Liver (tissue), 9 donors: ENCODE measurements around the gene MTMR10. TPM values are rescaled to one million over a fixed set of nuclear protein-coding genes. Genes with fewer than 3 reads are reported as not detected.

ENCODE experiments used
- DNase-seq: peaks from one replicate; pipeline ENCODE4 v3.0.0-alpha.2; 2017; ENCODE audit warnings: low spot score
- H3K27ac ChIP-seq, 2 donors: one replicate each; pipeline ENCODE4 v1.7.0; 2013; ENCODE audit warnings: inconsistent platforms in 2 of 2, low read length in 2 of 2, control low read depth in 1 of 2, low read depth in 1 of 2, mild to moderate bottlenecking in 1 of 2
- H3K27me3 ChIP-seq, 4 donors: one replicate each; pipeline versions ENCODE4 v1.6.1 to v1.7.0; 2013; ENCODE audit warnings: low read length in 3 of 4, inconsistent platforms in 1 of 4, mild to moderate bottlenecking in 1 of 4, moderate library complexity in 1 of 4; ENCODE audit not compliant: control insufficient read depth in 4 of 4, insufficient read depth in 4 of 4
- H3K36me3 ChIP-seq, 4 donors: one replicate each; pipeline versions ENCODE4 v1.6.1 to v1.7.0; 2013; ENCODE audit warnings: low read length in 3 of 4, mild to moderate bottlenecking in 3 of 4, low read depth in 1 of 4, moderate library complexity in 1 of 4; ENCODE audit not compliant: control insufficient read depth in 4 of 4, insufficient read depth in 3 of 4
- H3K4me1 ChIP-seq, 4 donors: one replicate each; pipeline versions ENCODE4 v1.6.1 to v1.7.0; 2013; ENCODE audit warnings: low read length in 3 of 4, mild to moderate bottlenecking in 3 of 4, moderate library complexity in 1 of 4; ENCODE audit not compliant: control insufficient read depth in 4 of 4, insufficient read depth in 4 of 4
- H3K4me3 ChIP-seq, 3 donors: one replicate each; pipeline versions ENCODE4 v1.6.1 to v1.7.0; 2013; ENCODE audit warnings: low read length in 3 of 3, control low read depth in 1 of 3, low read depth in 1 of 3, mild to moderate bottlenecking in 1 of 3
- H3K9ac ChIP-seq, 2 donors: one replicate each; pipeline ENCODE4 v1.7.0; 2013; ENCODE audit warnings: low read length in 2 of 2, mild to moderate bottlenecking in 2 of 2, moderate library complexity in 2 of 2, control low read depth in 1 of 2, low read depth in 1 of 2
- H3K9me3 ChIP-seq, 4 donors: one replicate each; pipeline versions ENCODE4 v1.6.1 to v1.7.0; 2013; ENCODE audit warnings: low read length in 3 of 4; ENCODE audit not compliant: control insufficient read depth in 4 of 4
- CTCF ChIP-seq: fragments of 150-350 bp; IDR thresholded peaks from 2 replicates; pipeline ENCODE4 v1.5.1; 2017; ENCODE audit warnings: improper control_type of control experiment, low read depth, low read length; ENCODE audit not compliant: missing input control
- EGR1 ChIP-seq, 2 donors: IDR thresholded peaks; 2 replicates each; pipeline ENCODE4 v1.6.1; 2016 to 2018; ENCODE audit warnings: antibody characterized with exemption in 2 of 2, low read depth in 2 of 2
- FOXA1 ChIP-seq: IDR thresholded peaks from 2 replicates; pipeline ENCODE4 v1.6.1; 2016; ENCODE audit warnings: antibody characterized with exemption
- FOXA2 ChIP-seq: IDR thresholded peaks from 2 replicates; pipeline ENCODE4 v1.6.1; 2016; ENCODE audit warnings: antibody characterized with exemption
- GABPA ChIP-seq, 2 donors: IDR thresholded peaks in 1 of 2; conservative IDR thresholded peaks in 1 of 2; 2 replicates each; pipeline ENCODE4 v1.6.1; 2016; ENCODE audit warnings: antibody characterized with exemption in 2 of 2, mild to moderate bottlenecking in 1 of 2, moderate library complexity in 1 of 2
- HNF4A ChIP-seq, 2 donors: conservative IDR thresholded peaks; 2 replicates each; pipeline ENCODE4 v1.6.1; 2016; ENCODE audit warnings: antibody characterized with exemption in 2 of 2, mild to moderate bottlenecking in 2 of 2
- HNF4G ChIP-seq: IDR thresholded peaks from 2 replicates; pipeline ENCODE4 v1.6.1; 2016; ENCODE audit warnings: antibody characterized with exemption
- JUND ChIP-seq, 2 donors: IDR thresholded peaks; 2 replicates each; pipeline ENCODE4 v1.6.1; 2016; ENCODE audit warnings: antibody characterized with exemption in 2 of 2
- NR2F2 ChIP-seq: IDR thresholded peaks from 2 replicates; pipeline ENCODE4 v1.6.1; 2016; ENCODE audit warnings: antibody characterized with exemption
- RAD21 ChIP-seq, 2 donors: IDR thresholded peaks; 2 replicates each; pipeline ENCODE4 v1.6.1; 2016; ENCODE audit warnings: antibody characterized with exemption in 2 of 2, mild to moderate bottlenecking in 2 of 2
- RXRA ChIP-seq, 2 donors: IDR thresholded peaks; 2 replicates each; pipeline ENCODE4 v1.6.1; 2017 to 2018; ENCODE audit warnings: antibody characterized with exemption in 2 of 2, mild to moderate bottlenecking in 1 of 2
- SP1 ChIP-seq: IDR thresholded peaks from 2 replicates; pipeline ENCODE4 v1.6.1; 2018; ENCODE audit warnings: antibody characterized with exemption, mild to moderate bottlenecking
- TAF1 ChIP-seq: conservative IDR thresholded peaks from 2 replicates; pipeline ENCODE4 v1.6.1; 2016; ENCODE audit warnings: antibody characterized with exemption, mild to moderate bottlenecking
- WGBS: extraction: QIAGEN DNeasy Blood & Tissue Kit; methylation state at CpG from one replicate; pipeline ENCODE4 v1.1.7; 2013; 5-methylcytosine and 5-hydroxymethylcytosine counted together
- polyA plus RNA-seq, 2 donors: library from polyadenylated mRNA; stranded (reverse) in 1 of 2; unstranded in 1 of 2; fragments of 200-250 nt in 1 of 2; fragments of >200 nt in 1 of 2; fragmentation: Nextera tagmentation in 1 of 2; extraction: Ambion mirVana in 1 of 2; gene quantifications; one replicate each; pipeline versions ENCODE4 v1.2.1 to v1.2.3, GENCODE V29; 2013 to 2015
- total RNA-seq, 2 donors: library from RNA; depleted of rRNA; stranded (reverse); fragments of >200 nt; gene quantifications; one replicate each; pipeline ENCODE4 v1.2.3, GENCODE V29; 2014
- TF ChIP-seq, protein P1 (sequence below): IDR thresholded peaks from 2 replicates; pipeline ENCODE4 v1.6.1; 2016; ENCODE audit warnings: antibody characterized with exemption
- TF ChIP-seq, protein P2 (sequence below): IDR thresholded peaks from 2 replicates; pipeline ENCODE4 v1.6.1; 2016; ENCODE audit warnings: antibody characterized with exemption, mild to moderate bottlenecking
- TF ChIP-seq, protein P3 (sequence below): IDR thresholded peaks from 2 replicates; pipeline ENCODE4 v1.6.1; 2016; ENCODE audit warnings: antibody characterized with exemption
- donor health status: healthy.
- donor health status: healthy.
- donor health status: healthy.
- donor health status: healthy.
- donor health status: healthy.

MTMR10 gene
- total and polyA plus RNA-seq, 4 donors: 8.7 to 31.3 (median 13.6) TPM

- TF ChIP-seq SP1 (no peak), HNF4A (conservative IDR thresholded peaks at IDR 0.05) (no peak), NR2F2 (no peak), TAF1 (no peak), CTCF (no peak), HNF4G (no peak), JUND (IDR thresholded peaks at IDR 0.05) (no peak), GABPA (IDR thresholded peaks at IDR 0.05 in 1 of 2, conservative IDR thresholded peaks at IDR 0.05 in 1 of 2) (no peak), EGR1 (IDR thresholded peaks at IDR 0.05; ENCODE audit: low read depth in 2 of 2) (no peak)
- TF ChIP-seq, protein P1, sequence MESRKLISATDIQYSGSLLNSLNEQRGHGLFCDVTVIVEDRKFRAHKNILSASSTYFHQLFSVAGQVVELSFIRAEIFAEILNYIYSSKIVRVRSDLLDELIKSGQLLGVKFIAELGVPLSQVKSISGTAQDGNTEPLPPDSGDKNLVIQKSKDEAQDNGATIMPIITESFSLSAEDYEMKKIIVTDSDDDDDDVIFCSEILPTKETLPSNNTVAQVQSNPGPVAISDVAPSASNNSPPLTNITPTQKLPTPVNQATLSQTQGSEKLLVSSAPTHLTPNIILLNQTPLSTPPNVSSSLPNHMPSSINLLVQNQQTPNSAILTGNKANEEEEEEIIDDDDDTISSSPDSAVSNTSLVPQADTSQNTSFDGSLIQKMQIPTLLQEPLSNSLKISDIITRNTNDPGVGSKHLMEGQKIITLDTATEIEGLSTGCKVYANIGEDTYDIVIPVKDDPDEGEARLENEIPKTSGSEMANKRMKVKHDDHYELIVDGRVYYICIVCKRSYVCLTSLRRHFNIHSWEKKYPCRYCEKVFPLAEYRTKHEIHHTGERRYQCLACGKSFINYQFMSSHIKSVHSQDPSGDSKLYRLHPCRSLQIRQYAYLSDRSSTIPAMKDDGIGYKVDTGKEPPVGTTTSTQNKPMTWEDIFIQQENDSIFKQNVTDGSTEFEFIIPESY: no peak
- H3K4me3 ChIP-seq: no peak overlapping the region
- no peak overlapping the region for H3K9ac ChIP-seq
- no peaks in the 10 kb centered on the region for H3K27me3 ChIP-seq
- no peaks in the 10 kb centered on the region for H3K9me3 ChIP-seq
- no peak for DNase-seq
- no peak overlapping the region for H3K27ac ChIP-seq
- H3K4me1 ChIP-seq: no peaks in the 10 kb centered on the region
- 88% methylated on average over 3 of the region's 3 CpGs for WGBS
- H3K36me3 ChIP-seq: no peaks in the 10 kb centered on the region
Measured at GRCh38 chr15:31031471-31032067, 40.1 kb upstream of the MTMR10 start.

GRCh38 chr15:31027910-31028578, 36.6 kb upstream of the MTMR10 start:
- DNase-seq: no peak
- TF ChIP-seq CTCF: no peak
- no peak for TF ChIP-seq GABPA (IDR thresholded peaks at IDR 0.05 in 1 of 2, conservative IDR thresholded peaks at IDR 0.05 in 1 of 2)
- TF ChIP-seq FOXA1: no peak
- TF ChIP-seq NR2F2: no peak
- TF ChIP-seq RXRA (IDR thresholded peaks at IDR 0.05): no peak
- no peak for TF ChIP-seq RAD21 (IDR thresholded peaks at IDR 0.05)
- TF ChIP-seq, protein P2, sequence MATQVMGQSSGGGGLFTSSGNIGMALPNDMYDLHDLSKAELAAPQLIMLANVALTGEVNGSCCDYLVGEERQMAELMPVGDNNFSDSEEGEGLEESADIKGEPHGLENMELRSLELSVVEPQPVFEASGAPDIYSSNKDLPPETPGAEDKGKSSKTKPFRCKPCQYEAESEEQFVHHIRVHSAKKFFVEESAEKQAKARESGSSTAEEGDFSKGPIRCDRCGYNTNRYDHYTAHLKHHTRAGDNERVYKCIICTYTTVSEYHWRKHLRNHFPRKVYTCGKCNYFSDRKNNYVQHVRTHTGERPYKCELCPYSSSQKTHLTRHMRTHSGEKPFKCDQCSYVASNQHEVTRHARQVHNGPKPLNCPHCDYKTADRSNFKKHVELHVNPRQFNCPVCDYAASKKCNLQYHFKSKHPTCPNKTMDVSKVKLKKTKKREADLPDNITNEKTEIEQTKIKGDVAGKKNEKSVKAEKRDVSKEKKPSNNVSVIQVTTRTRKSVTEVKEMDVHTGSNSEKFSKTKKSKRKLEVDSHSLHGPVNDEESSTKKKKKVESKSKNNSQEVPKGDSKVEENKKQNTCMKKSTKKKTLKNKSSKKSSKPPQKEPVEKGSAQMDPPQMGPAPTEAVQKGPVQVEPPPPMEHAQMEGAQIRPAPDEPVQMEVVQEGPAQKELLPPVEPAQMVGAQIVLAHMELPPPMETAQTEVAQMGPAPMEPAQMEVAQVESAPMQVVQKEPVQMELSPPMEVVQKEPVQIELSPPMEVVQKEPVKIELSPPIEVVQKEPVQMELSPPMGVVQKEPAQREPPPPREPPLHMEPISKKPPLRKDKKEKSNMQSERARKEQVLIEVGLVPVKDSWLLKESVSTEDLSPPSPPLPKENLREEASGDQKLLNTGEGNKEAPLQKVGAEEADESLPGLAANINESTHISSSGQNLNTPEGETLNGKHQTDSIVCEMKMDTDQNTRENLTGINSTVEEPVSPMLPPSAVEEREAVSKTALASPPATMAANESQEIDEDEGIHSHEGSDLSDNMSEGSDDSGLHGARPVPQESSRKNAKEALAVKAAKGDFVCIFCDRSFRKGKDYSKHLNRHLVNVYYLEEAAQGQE: no peak
- TF ChIP-seq JUND (IDR thresholded peaks at IDR 0.05): no peak
- no peak for TF ChIP-seq HNF4G
- TF ChIP-seq, protein P3, sequence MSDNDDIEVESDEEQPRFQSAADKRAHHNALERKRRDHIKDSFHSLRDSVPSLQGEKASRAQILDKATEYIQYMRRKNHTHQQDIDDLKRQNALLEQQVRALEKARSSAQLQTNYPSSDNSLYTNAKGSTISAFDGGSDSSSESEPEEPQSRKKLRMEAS: no peak
- no peak for TF ChIP-seq HNF4A (conservative IDR thresholded peaks at IDR 0.05)
- no peak for TF ChIP-seq SP1
- TF ChIP-seq FOXA2: no peak
- no peak for TF ChIP-seq EGR1 (IDR thresholded peaks at IDR 0.05; ENCODE audit: low read depth in 2 of 2)
- Histone ChIP-seq H3K4me3 (no peak overlapping the region), H3K9me3 (no peaks in the 10 kb centered on the region), H3K27me3 (no peaks in the 10 kb centered on the region), H3K36me3 (no peaks in the 10 kb centered on the region), H3K4me1 (no peaks in the 10 kb centered on the region), H3K27ac (no peak overlapping the region), H3K9ac (no peak overlapping the region)
- 87% methylated on average over 8 of the region's 8 CpGs for WGBS
